KMS-11 (cell line): Measurements from ENCODE around the gene LY6G6F.

ENCODE experiments used
- H2AFZ ChIP-seq: fragments of 200-600 bp; sonication (generic); 2 replicates; pipeline ENCODE4 v1.6.1; 2016; ENCODE audit warnings: antibody characterized with exemption, mixed run types, low read depth
- H3K27ac ChIP-seq: fragments of 200-600 bp; sonication (generic); 2 replicates; pipeline ENCODE4 v1.6.1; 2016; ENCODE audit warnings: mild to moderate bottlenecking, mixed run types
- H3K27me3 ChIP-seq: fragments of 200-600 bp; sonication (generic); 2 replicates; pipeline ENCODE4 v1.6.1; 2017; ENCODE audit warnings: mild to moderate bottlenecking, low read depth, mixed run types, moderate library complexity; ENCODE audit not compliant: insufficient read depth
- H3K36me3 ChIP-seq: fragments of 200-600 bp; sonication (generic); 2 replicates; pipeline ENCODE4 v1.6.1; 2017; ENCODE audit warnings: mild to moderate bottlenecking, mixed run types; ENCODE audit not compliant: insufficient read depth
- H3K4me1 ChIP-seq: fragments of 200-600 bp; sonication (generic); 2 replicates; pipeline ENCODE4 v1.6.1; 2016; ENCODE audit warnings: mild to moderate bottlenecking, low read depth, mixed run types; ENCODE audit not compliant: poor library complexity, severe bottlenecking
- H3K4me2 ChIP-seq: fragments of 200-600 bp; sonication (generic); 2 replicates; pipeline ENCODE4 v1.7.0; 2016; ENCODE audit warnings: mild to moderate bottlenecking, mixed run types
- H3K4me3 ChIP-seq: fragments of 200-600 bp; sonication (generic); IDR thresholded peaks from 2 replicates; pipeline ENCODE4 v1.6.1; 2017; ENCODE audit warnings: low read depth, low read length, mixed read lengths; ENCODE audit not compliant: insufficient read depth
- H3K79me2 ChIP-seq: fragments of 200-600 bp; sonication (generic); 2 replicates; pipeline ENCODE4 v1.6.1; 2016; ENCODE audit warnings: low read depth, mixed run types; ENCODE audit not compliant: insufficient read depth
- H3K9ac ChIP-seq: fragments of 200-600 bp; sonication (generic); 2 replicates; pipeline ENCODE4 v1.6.1; 2016; ENCODE audit warnings: mild to moderate bottlenecking, mixed run types
- H4K20me1 ChIP-seq: fragments of 200-600 bp; sonication (generic); 2 replicates; pipeline ENCODE4 v1.6.1; 2016; ENCODE audit warnings: mild to moderate bottlenecking, mixed run types; ENCODE audit not compliant: insufficient read depth
- TF ChIP-seq, protein P1 (sequence below): fragments of 200-600 bp; sonication (generic); conservative IDR thresholded peaks from 2 replicates; pipeline ENCODE4 v1.6.1; 2017; ENCODE audit warnings: low read depth, mild to moderate bottlenecking, antibody characterized with exemption, low read length, moderate library complexity, mixed read lengths

Gene LY6G6F

DNA sequence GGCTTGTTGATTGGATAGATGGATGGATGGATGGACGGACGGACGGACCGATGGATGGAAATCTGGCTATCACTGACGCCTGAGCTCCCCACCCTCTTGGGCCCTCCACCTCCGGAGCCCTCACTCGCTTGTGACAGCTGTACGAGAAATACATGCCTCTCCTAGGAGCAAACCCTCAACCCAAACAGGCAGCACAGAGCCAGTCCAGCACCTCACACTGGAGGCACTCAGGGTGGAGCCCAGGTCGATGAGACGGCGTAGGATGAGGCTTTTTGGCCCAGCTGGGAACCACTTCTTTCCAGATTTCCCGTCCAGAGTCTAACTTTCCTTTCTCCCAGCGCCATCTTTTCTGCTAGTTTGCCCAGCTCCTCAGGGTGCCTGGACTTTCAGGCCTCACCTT, 23.1 kb upstream of the LY6G6F start:
- H3K27ac ChIP-seq = no peak overlapping the region
- H3K4me2 ChIP-seq = no peak overlapping the region
- no peaks in the 10 kb centered on the region for H4K20me1 ChIP-seq
- H3K4me1 ChIP-seq = peaks cover 24% of the 10 kb centered on the region
- TF ChIP-seq, protein P1, sequence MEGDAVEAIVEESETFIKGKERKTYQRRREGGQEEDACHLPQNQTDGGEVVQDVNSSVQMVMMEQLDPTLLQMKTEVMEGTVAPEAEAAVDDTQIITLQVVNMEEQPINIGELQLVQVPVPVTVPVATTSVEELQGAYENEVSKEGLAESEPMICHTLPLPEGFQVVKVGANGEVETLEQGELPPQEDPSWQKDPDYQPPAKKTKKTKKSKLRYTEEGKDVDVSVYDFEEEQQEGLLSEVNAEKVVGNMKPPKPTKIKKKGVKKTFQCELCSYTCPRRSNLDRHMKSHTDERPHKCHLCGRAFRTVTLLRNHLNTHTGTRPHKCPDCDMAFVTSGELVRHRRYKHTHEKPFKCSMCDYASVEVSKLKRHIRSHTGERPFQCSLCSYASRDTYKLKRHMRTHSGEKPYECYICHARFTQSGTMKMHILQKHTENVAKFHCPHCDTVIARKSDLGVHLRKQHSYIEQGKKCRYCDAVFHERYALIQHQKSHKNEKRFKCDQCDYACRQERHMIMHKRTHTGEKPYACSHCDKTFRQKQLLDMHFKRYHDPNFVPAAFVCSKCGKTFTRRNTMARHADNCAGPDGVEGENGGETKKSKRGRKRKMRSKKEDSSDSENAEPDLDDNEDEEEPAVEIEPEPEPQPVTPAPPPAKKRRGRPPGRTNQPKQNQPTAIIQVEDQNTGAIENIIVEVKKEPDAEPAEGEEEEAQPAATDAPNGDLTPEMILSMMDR = no peak
- no peak overlapping the region for H3K4me3 ChIP-seq
- no peaks in the 10 kb centered on the region for H3K36me3 ChIP-seq
- H2AFZ ChIP-seq = no peak overlapping the region
- H3K9ac ChIP-seq = no peak overlapping the region
- H3K79me2 ChIP-seq = no peaks in the 10 kb centered on the region
- H3K27me3 ChIP-seq = no peaks in the 10 kb centered on the region

DNA sequence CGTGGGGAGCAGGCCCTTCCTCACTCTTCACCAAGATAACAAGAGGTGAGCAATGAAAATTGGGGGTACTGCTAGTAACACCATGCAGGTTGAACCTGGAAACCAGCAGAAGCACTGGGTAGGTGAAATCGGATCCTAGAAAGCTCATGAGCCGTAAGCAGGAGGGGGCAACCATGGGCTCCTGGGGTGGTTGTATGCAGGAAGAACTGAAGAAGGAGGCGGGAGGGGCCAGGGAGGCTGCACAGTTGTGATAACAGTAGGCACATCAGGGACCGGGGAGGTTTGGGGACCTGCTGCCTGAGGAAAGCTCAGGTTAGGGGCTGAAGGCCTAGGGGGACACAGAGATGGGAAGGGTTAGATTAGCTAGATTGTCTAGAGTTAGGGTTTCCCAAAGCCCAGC, 20.2 kb upstream of the LY6G6F start:
- no peak overlapping the region for H3K4me3 ChIP-seq
- TF ChIP-seq, protein P1 = no peak
- H3K36me3 ChIP-seq = no peaks in the 10 kb centered on the region
- H3K79me2 ChIP-seq = no peaks in the 10 kb centered on the region
- no peak overlapping the region for H3K4me2 ChIP-seq
- no peaks in the 10 kb centered on the region for H3K27me3 ChIP-seq
- H3K9ac ChIP-seq = no peak overlapping the region
- no peaks in the 10 kb centered on the region for H4K20me1 ChIP-seq
- H2AFZ ChIP-seq = no peak overlapping the region
- H3K4me1 ChIP-seq = peaks cover 1% of the 10 kb centered on the region
- no peak overlapping the region for H3K27ac ChIP-seq

DNA sequence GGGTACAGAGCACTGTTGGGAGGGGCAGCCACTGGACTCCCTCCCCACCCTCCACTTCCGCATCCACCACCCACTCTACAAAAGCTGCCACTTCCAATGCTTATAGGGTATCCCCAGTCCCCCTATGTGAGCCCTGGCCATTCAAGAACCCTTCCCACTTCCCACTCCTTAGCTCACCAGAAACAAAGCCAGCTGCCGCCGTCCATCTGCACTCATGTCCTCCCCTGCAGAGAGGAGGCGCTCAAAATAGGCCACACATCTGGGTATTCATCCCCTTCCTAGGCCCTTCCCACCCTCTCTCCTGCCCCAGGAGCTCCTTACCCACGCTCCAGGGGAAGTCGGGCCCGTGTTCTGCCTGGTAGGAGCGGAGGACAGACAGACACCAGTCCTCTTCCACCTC, 19.3 kb upstream of the LY6G6F start:
- no peaks in the 10 kb centered on the region for H3K79me2 ChIP-seq
- no peak overlapping the region for H3K9ac ChIP-seq
- H3K4me1 ChIP-seq = no peaks in the 10 kb centered on the region
- no peak overlapping the region for H2AFZ ChIP-seq
- no peak overlapping the region for H3K4me3 ChIP-seq
- H4K20me1 ChIP-seq = no peaks in the 10 kb centered on the region
- H3K27me3 ChIP-seq = no peaks in the 10 kb centered on the region
- TF ChIP-seq, protein P1 = no peak
- H3K27ac ChIP-seq = no peak overlapping the region
- no peaks in the 10 kb centered on the region for H3K36me3 ChIP-seq
- H3K4me2 ChIP-seq = no peak overlapping the region

DNA sequence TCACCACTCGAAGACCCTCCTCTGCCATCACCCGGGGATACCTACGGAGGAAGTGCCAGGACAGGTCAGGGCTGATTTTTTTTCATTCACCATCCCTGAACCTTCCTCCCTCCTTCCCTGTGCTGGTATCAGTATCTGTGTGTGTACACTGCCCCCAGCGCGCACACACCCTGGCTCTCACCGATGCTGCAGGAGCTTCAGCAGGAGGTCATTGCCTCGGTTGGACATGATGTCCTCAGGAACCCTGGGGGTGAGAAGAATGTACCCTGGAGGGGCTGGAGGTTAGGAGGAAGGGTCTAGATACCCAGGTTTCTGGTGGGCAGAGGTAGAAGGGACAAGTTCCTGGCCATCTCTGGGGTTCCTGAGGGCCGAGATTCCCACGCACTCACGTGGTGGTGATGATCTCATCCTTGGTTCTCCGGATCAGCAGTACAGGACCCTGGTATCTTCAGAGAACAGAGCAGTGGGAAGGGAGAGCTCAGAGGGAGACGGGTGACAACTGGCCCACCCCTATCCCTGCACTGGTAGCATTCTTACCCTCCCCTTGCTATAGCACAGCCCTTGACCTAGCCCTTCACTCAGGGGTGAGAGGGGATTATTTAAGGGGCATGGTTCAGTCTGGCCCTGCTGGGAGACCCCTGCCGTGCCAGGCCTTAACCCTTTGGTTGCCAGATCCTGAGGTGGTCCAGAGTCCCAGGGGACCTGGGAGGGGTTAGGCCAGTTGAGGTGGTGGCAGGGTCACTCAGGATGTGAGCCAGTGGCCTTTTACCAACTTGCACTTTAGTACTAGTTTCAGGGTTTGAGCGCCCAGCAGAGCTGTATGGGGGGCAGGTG, 18.6 kb upstream of the LY6G6F start:
- Histone ChIP-seq H2AFZ (no peak overlapping the region), H3K4me1 (no peaks in the 10 kb centered on the region), H3K4me3 (no peak overlapping the region), H3K4me2 (no peak overlapping the region), H3K36me3 (no peaks in the 10 kb centered on the region), H3K27me3 (no peaks in the 10 kb centered on the region), H3K9ac (no peak overlapping the region), H4K20me1 (no peaks in the 10 kb centered on the region), H3K27ac (no peak overlapping the region), H3K79me2 (no peaks in the 10 kb centered on the region)
- TF ChIP-seq, protein P1 = no peak
